ENCODE results near the gene NDUFV2. TPM values are rescaled to one million over a fixed set of nuclear protein-coding genes. Genes with fewer than 3 reads are reported as not detected.

The NDUFV2 gene
- polyA plus RNA-seq, 1 donor (not counting 4 experiments of a cell fraction or from before 2014, with no cell fraction given): 202 TPM

- H3K79me2 ChIP-seq (ENCODE audit: control insufficient read depth, insufficient read depth, low read length): peaks cover 46% of the 10 kb centered on the region
- TF ChIP-seq CTCF (optimal IDR thresholded peaks at IDR 0.05 in 1 of 3, IDR thresholded peaks at IDR 0.05 in 1 of 3, conservative IDR thresholded peaks at IDR 0.05 in 1 of 3; ENCODE audit: extremely low read depth in 1 of 3, insufficient read depth in 2 of 3, low read length in 3 of 3) (no peak), EZH2 (IDR thresholded peaks at IDR 0.05; ENCODE audit: low read length) (no peak)
- peaks cover 36% of the 10 kb centered on the region for H3K4me1 ChIP-seq (ENCODE audit: control insufficient read depth, extremely low read depth, insufficient read depth, low read length)
- FAIRE-seq (peak; percentile 44), DNase-seq (ENCODE audit: low read depth, low spot score) (no peak)
- H2AFZ ChIP-seq (ENCODE audit: control insufficient read depth, low read length): peak overlapping the region; percentile 43
- H3K27ac ChIP-seq (ENCODE audit: control insufficient read depth, insufficient read depth, low read length): peak overlapping the region; percentile 93
- peaks cover 2% of the 10 kb centered on the region for H4K20me1 ChIP-seq (ENCODE audit: control insufficient read depth, extremely low read depth, insufficient read depth, low read length)
- H3K4me3 ChIP-seq (ENCODE audit: control insufficient read depth in 2 of 3, extremely low read depth in 1 of 3, insufficient read depth in 2 of 3, low read depth in 1 of 3, low read length in 3 of 3): peak overlapping the region; percentile 54 to 93 (median 91)
- peak overlapping the region; percentile 93 for H3K4me2 ChIP-seq (ENCODE audit: control insufficient read depth, extremely low read depth, insufficient read depth, low read depth, low read length)
- dilution Hi-C loops (cut with MboI; ENCODE audit: extremely low pct_ligation_motif_present, low sequenced_read_pairs): no loop called here
- H3K9me1 ChIP-seq (ENCODE audit: control insufficient read depth, extremely low read depth, insufficient read depth, low read length): no peaks in the 10 kb centered on the region
- H3K9me3 ChIP-seq (ENCODE audit: control insufficient read depth, low read depth, low read length): no peaks in the 10 kb centered on the region
- H3K9ac ChIP-seq (ENCODE audit: control insufficient read depth, extremely low read depth, insufficient read depth, low read length): peak overlapping the region; percentile 95
- no peaks in the 10 kb centered on the region for H3K36me3 ChIP-seq (ENCODE audit: control insufficient read depth in 2 of 2, extremely low read depth in 1 of 2, insufficient read depth in 2 of 2, low read length in 2 of 2)
- no peaks in the 10 kb centered on the region for H3K27me3 ChIP-seq (ENCODE audit: control insufficient read depth, extremely low read depth, insufficient read depth, low read length)
These were observed 580 bp upstream of the NDUFV2 start for GRCh38 chr18:9101730-9102507.

GRCh38 chr18:9103376-9103873 lies 926 bp downstream of the NDUFV2 start:
- no peaks in the 10 kb centered on the region for H3K27me3 ChIP-seq (ENCODE audit: control insufficient read depth, extremely low read depth, insufficient read depth, low read length)
- no peaks in the 10 kb centered on the region for H3K9me1 ChIP-seq (ENCODE audit: control insufficient read depth, extremely low read depth, insufficient read depth, low read length)
- peaks cover 61% of the 10 kb centered on the region for H3K79me2 ChIP-seq (ENCODE audit: control insufficient read depth, insufficient read depth, low read length)
- TF ChIP-seq EZH2 (IDR thresholded peaks at IDR 0.05; ENCODE audit: low read length) (no peak), CTCF (optimal IDR thresholded peaks at IDR 0.05 in 1 of 3, IDR thresholded peaks at IDR 0.05 in 1 of 3, conservative IDR thresholded peaks at IDR 0.05 in 1 of 3; ENCODE audit: extremely low read depth in 1 of 3, insufficient read depth in 2 of 3, low read length in 3 of 3) (peak in 1 of 3 experiments; percentile 8)
- DNase-seq (ENCODE audit: low read depth, low spot score) (no peak), FAIRE-seq (peak; percentile 36)
- H3K9ac ChIP-seq (ENCODE audit: control insufficient read depth, extremely low read depth, insufficient read depth, low read length): peak overlapping the region; percentile 95
- dilution Hi-C loops (cut with MboI; ENCODE audit: extremely low pct_ligation_motif_present, low sequenced_read_pairs): no loop called here
- H3K9me3 ChIP-seq (ENCODE audit: control insufficient read depth, low read depth, low read length): no peaks in the 10 kb centered on the region
- peak overlapping the region; percentile 93 for H3K27ac ChIP-seq (ENCODE audit: control insufficient read depth, insufficient read depth, low read length)
- H3K4me2 ChIP-seq (ENCODE audit: control insufficient read depth, extremely low read depth, insufficient read depth, low read depth, low read length): peak overlapping the region; percentile 97
- no peak overlapping the region for H2AFZ ChIP-seq (ENCODE audit: control insufficient read depth, low read length)
- peak overlapping the region; percentile 54 to 96 (median 93) for H3K4me3 ChIP-seq (ENCODE audit: control insufficient read depth in 2 of 3, extremely low read depth in 1 of 3, insufficient read depth in 2 of 3, low read depth in 1 of 3, low read length in 3 of 3)
- peaks cover 31% of the 10 kb centered on the region for H3K4me1 ChIP-seq (ENCODE audit: control insufficient read depth, extremely low read depth, insufficient read depth, low read length)
- no peaks in the 10 kb centered on the region for H3K36me3 ChIP-seq (ENCODE audit: control insufficient read depth in 2 of 2, extremely low read depth in 1 of 2, insufficient read depth in 2 of 2, low read length in 2 of 2)
- H4K20me1 ChIP-seq (ENCODE audit: control insufficient read depth, extremely low read depth, insufficient read depth, low read length): peaks cover 2% of the 10 kb centered on the region

All from keratinocyte (primary cell).